CD4-positive, alpha-beta T cell (primary cell): ENCODE data around the gene ARMC8. TPM values are rescaled to one million over a fixed set of nuclear protein-coding genes. Genes with fewer than 3 reads are reported as not detected.

ENCODE experiments used
- ATAC-seq: fragments of 200-7000 bp; cut with Tn5 transposase; one replicate; pipeline ENCODE4 v1.10.0; 2022; ENCODE audit warnings: mild to moderate bottlenecking; ENCODE audit not compliant: poor library complexity
- CTCF ChIA-PET: fragments of 350-600 bp; sonication (Branson Sonifier 250); formaldehyde crosslinking; loops from one replicate; lab custom pipeline; 2021; ENCODE audit warnings: antibody characterized with exemption, inconsistent platforms; lab: Charles Lee
- POLR2A ChIA-PET: fragments of 350-600 bp; sonication (Branson Sonifier 250); formaldehyde crosslinking; loops from one replicate; lab custom pipeline; 2021; ENCODE audit warnings: antibody characterized with exemption, inconsistent platforms; lab: Charles Lee
- DNase-seq, 14 experiments: peaks; one replicate each; pipeline ENCODE4 v3.0.0-alpha.2; 2013 to 2020; ENCODE audit warnings: mixed read lengths in 2 of 14
- H3K27ac ChIP-seq, 2 donors: one replicate each; pipeline versions ENCODE4 v1.5.1 to v1.7.0; 2013; ENCODE audit warnings: low read length in 2 of 2, low read depth in 1 of 2, mild to moderate bottlenecking in 1 of 2
- H3K27me3 ChIP-seq, 2 experiments: 1 replicate in 1 of 2; 2 replicates in 1 of 2; pipeline versions ENCODE4 v1.6.1 to v1.7.0; 2013; ENCODE audit warnings: low read length in 2 of 2, control low read depth in 1 of 2, mild to moderate bottlenecking in 1 of 2, moderate library complexity in 1 of 2; ENCODE audit not compliant: insufficient read depth in 2 of 2, control insufficient read depth in 1 of 2
- H3K36me3 ChIP-seq: one replicate; pipeline ENCODE4 v1.6.1; 2013; ENCODE audit warnings: low read length, control low read depth; ENCODE audit not compliant: insufficient read depth
- H3K4me1 ChIP-seq: one replicate; pipeline ENCODE4 v1.6.1; 2013; ENCODE audit warnings: low read length, control low read depth; ENCODE audit not compliant: insufficient read depth
- H3K4me3 ChIP-seq: one replicate; pipeline ENCODE4 v1.5.1; 2013; ENCODE audit warnings: mild to moderate bottlenecking, low read length, moderate library complexity
- H3K9me3 ChIP-seq, 2 experiments: 1 replicate in 1 of 2; 2 replicates in 1 of 2; pipeline versions ENCODE4 v1.6.1 to v1.7.0; 2013; ENCODE audit warnings: low read length in 2 of 2, mild to moderate bottlenecking in 2 of 2, control low read depth in 1 of 2, moderate library complexity in 1 of 2; ENCODE audit not compliant: control insufficient read depth in 1 of 2, insufficient read depth in 1 of 2
- H3K27ac Mint-ChIP-seq: one replicate; pipeline ENCODE4 v1.8.0; 2020; ENCODE audit warnings: mixed read lengths
- H3K27me3 Mint-ChIP-seq: one replicate; pipeline ENCODE4 v1.8.0; 2021; ENCODE audit warnings: mixed read lengths
- H3K36me3 Mint-ChIP-seq: one replicate; pipeline ENCODE4 v1.8.0; 2021; ENCODE audit warnings: low read depth, mixed read lengths
- H3K4me1 Mint-ChIP-seq: one replicate; pipeline ENCODE4 v1.8.0; 2021; ENCODE audit warnings: low read depth, mixed read lengths
- H3K4me3 Mint-ChIP-seq: one replicate; pipeline ENCODE4 v1.8.0; 2020; ENCODE audit warnings: mild to moderate bottlenecking, mixed read lengths
- H3K9me3 Mint-ChIP-seq: one replicate; pipeline ENCODE4 v1.8.0; 2020; ENCODE audit warnings: mixed read lengths
- intact Hi-C, 2 experiments: fragments of 100-400 bp; cut with DNase I in 1 of 2; cut with micrococcal nuclease in 1 of 2; formaldehyde crosslinking; loops; one replicate each; pipeline versions ENCODE4 v1.15.1 to v1.9.0; 2023 to 2025; cut with DNase I, micrococcal nuclease
- total RNA-seq, 174 experiments: library from RNA in 2 of 174; stranded (reverse) in 2 of 174; gene quantifications; one replicate each; pipeline ENCODE4 v1.2.3 and lab custom pipeline; 2021 to 2026
- TF ChIP-seq, protein P1 (sequence below): fragments of 200-600 bp; IDR thresholded peaks from one replicate; pipeline ENCODE4 v1.8.0; 2022; ENCODE audit warnings: antibody characterized with exemption, mild to moderate bottlenecking

ARMC8 gene
- total RNA-seq, 2 experiments from 2014 or later, result 62.8 to 62.9 TPM

DNA sequence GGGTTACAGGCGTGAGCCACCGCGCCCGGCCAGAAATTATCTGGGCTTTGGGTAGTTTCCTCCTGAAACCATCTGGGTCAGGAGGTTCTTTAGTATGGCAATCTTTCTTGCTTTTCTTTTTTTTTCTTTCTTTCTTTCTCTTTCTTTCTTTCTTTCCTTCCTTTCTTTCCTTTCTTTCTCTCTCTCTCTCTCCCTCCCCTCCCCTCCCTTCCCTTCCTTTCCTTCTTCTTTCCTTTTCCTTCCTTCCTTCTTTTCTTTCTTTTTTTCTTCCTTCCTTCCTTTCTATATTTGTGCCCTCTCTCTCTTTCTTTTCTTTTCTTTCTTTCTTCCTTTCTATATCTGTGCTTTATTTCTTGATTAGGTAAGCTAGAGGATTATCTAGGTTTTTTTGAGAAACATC is 29.4 kb upstream of the ARMC8 start:
- peaks cover 23% of the 10 kb centered on the region for H3K36me3 ChIP-seq
- intact Hi-C loops, result no loop called here
- ATAC-seq, result no peak
- TF ChIP-seq, protein P1, sequence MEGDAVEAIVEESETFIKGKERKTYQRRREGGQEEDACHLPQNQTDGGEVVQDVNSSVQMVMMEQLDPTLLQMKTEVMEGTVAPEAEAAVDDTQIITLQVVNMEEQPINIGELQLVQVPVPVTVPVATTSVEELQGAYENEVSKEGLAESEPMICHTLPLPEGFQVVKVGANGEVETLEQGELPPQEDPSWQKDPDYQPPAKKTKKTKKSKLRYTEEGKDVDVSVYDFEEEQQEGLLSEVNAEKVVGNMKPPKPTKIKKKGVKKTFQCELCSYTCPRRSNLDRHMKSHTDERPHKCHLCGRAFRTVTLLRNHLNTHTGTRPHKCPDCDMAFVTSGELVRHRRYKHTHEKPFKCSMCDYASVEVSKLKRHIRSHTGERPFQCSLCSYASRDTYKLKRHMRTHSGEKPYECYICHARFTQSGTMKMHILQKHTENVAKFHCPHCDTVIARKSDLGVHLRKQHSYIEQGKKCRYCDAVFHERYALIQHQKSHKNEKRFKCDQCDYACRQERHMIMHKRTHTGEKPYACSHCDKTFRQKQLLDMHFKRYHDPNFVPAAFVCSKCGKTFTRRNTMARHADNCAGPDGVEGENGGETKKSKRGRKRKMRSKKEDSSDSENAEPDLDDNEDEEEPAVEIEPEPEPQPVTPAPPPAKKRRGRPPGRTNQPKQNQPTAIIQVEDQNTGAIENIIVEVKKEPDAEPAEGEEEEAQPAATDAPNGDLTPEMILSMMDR, result no peak
- Mint-ChIP-seq H3K27me3 (no peaks in the 10 kb centered on the region), H3K4me3 (no peak overlapping the region), H3K4me1 (no peaks in the 10 kb centered on the region), H3K27ac (no peak overlapping the region), H3K36me3 (peaks cover 26% of the 10 kb centered on the region), H3K9me3 (peaks cover 9% of the 10 kb centered on the region)
- ChIA-PET POLR2A (interaction anchor here (1.2 kb wide), 1 partner anchor 16 kb away, joined by 4 read pairs; no protein-coding TSS in a partner anchor), CTCF (no interaction called here)
- no peak for DNase-seq
- H3K27ac ChIP-seq, result no peak overlapping the region
- H3K4me1 ChIP-seq, result no peaks in the 10 kb centered on the region
- peaks cover 0 to 3% of the 10 kb centered on the region in 2 experiments for H3K9me3 ChIP-seq
- no peaks in the 10 kb centered on the region for H3K27me3 ChIP-seq
- H3K4me3 ChIP-seq, result no peak overlapping the region

- Histone ChIP-seq H3K4me3 (no peak overlapping the region), H3K9me3 (no peaks in the 10 kb centered on the region), H3K36me3 (peaks cover 75% of the 10 kb centered on the region), H3K4me1 (no peaks in the 10 kb centered on the region), H3K27ac (no peak overlapping the region), H3K27me3 (no peaks in the 10 kb centered on the region)
- ChIA-PET CTCF (no interaction called here), POLR2A (no interaction called here)
- Mint-ChIP-seq H3K9me3 (no peaks in the 10 kb centered on the region), H3K4me3 (no peak overlapping the region), H3K27ac (no peak overlapping the region), H3K27me3 (no peaks in the 10 kb centered on the region), H3K4me1 (peaks cover 16% of the 10 kb centered on the region), H3K36me3 (peaks cover 81% of the 10 kb centered on the region)
- TF ChIP-seq, protein P1, result no peak
- no peak for ATAC-seq
- no peak for DNase-seq
- intact Hi-C loops, result no loop called here
Observed at GRCh38 chr3:138165061-138165460, 22.0 kb upstream of the ARMC8 start.

- Mint-ChIP-seq H3K36me3 (peaks cover 53% of the 10 kb centered on the region), H3K9me3 (no peaks in the 10 kb centered on the region), H3K27ac (peak overlapping the region; percentile 96), H3K4me3 (peak overlapping the region; percentile 80), H3K4me1 (peaks cover 48% of the 10 kb centered on the region), H3K27me3 (no peaks in the 10 kb centered on the region)
- Histone ChIP-seq H3K4me1 (peaks cover 19% of the 10 kb centered on the region), H3K27ac (no peak overlapping the region), H3K27me3 (no peaks in the 10 kb centered on the region), H3K36me3 (peaks cover 33% of the 10 kb centered on the region), H3K4me3 (no peak overlapping the region), H3K9me3 (no peaks in the 10 kb centered on the region)
- intact Hi-C loops, result no loop called here
- ChIA-PET CTCF (interaction anchor here (1.2 kb wide), 1 partner anchor 1420 kb away, joined by 3 read pairs; the partner anchor contains the start of gene STAG1), POLR2A (interaction anchor here (0.6 to 4.0 kb wide), 2 partner anchors 14 to 1419 kb away, joined by 3 to 45 read pairs; partner anchors contain the start of gene ARMC8)
- DNase-seq, result no peak
- TF ChIP-seq, protein P1, result no peak
- no peak for ATAC-seq
Observed at GRCh38 chr3:138172625-138173024, 14.5 kb upstream of the ARMC8 start.
